ENCODE measurements around the gene GRIN1.

The GRIN1 gene

DNA sequence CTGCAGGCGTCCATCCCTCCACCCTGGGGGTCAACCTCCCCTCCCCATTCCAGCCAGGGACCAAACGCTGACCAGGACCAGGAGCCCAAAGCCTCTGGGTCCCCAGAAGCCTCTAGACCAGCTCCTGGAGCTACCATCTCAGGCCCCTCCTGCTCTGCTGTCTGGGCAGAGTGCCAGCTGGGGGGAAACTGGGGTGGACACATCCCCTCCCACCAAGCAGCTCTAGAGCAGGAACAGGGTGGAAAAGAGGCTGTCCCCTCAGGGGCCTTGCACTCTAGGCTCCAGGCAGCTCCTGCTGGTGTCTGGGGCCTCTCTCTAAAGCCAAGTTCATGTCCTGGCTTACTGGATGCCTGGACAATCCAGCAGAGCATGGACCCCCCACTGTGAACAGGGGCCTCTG, 53.9 kb downstream of the GRIN1 start:
- Histone ChIP-seq H3K4me1 (ENCODE audit: insufficient read depth, low read length, poor library complexity, severe bottlenecking) (peaks cover 14% of the 10 kb centered on the region), H3F3A (ENCODE audit: low read depth) (peaks cover 8% of the 10 kb centered on the region; the same call in 1 of the 2 replicates), H4K20me1 (ENCODE audit: insufficient read depth, low read length, poor library complexity, severe bottlenecking) (peaks cover 20% of the 10 kb centered on the region), H3K36me3 (ENCODE audit: insufficient read depth, low read length) (peaks cover 7% of the 10 kb centered on the region; the same call in 1 of the 2 replicates), H2AFZ (ENCODE audit: low read length) (no peak overlapping the region), H3K4me3 (ENCODE audit: low read length, poor library complexity, severe bottlenecking) (no peak overlapping the region), H3K4me2 (ENCODE audit: low read depth, low read length, poor library complexity, severe bottlenecking) (no peak overlapping the region), H3K79me2 (ENCODE audit: insufficient read depth, low read length) (peaks cover 40% of the 10 kb centered on the region), H3K9me2 (replicated peaks; ENCODE audit: low read depth, low read length) (no peaks in the 10 kb centered on the region), H3K27me3 (ENCODE audit: insufficient read depth, low read length, poor library complexity, severe bottlenecking) (no peaks in the 10 kb centered on the region), H3K9ac (ENCODE audit: low read depth, low read length, poor library complexity, severe bottlenecking) (no peak overlapping the region), H3K9me3 (ENCODE audit: insufficient read depth, low read depth, low read length) (no peaks in the 10 kb centered on the region)
- no peak for TF ChIP-seq EZH2phosphoT487 (IDR thresholded peaks at IDR 0.05; ENCODE audit: borderline replicate concordance)
- TF ChIP-seq, protein P1, sequence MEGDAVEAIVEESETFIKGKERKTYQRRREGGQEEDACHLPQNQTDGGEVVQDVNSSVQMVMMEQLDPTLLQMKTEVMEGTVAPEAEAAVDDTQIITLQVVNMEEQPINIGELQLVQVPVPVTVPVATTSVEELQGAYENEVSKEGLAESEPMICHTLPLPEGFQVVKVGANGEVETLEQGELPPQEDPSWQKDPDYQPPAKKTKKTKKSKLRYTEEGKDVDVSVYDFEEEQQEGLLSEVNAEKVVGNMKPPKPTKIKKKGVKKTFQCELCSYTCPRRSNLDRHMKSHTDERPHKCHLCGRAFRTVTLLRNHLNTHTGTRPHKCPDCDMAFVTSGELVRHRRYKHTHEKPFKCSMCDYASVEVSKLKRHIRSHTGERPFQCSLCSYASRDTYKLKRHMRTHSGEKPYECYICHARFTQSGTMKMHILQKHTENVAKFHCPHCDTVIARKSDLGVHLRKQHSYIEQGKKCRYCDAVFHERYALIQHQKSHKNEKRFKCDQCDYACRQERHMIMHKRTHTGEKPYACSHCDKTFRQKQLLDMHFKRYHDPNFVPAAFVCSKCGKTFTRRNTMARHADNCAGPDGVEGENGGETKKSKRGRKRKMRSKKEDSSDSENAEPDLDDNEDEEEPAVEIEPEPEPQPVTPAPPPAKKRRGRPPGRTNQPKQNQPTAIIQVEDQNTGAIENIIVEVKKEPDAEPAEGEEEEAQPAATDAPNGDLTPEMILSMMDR (conservative IDR thresholded peaks at IDR 0.05; ENCODE audit: low read length): no peak

DNA sequence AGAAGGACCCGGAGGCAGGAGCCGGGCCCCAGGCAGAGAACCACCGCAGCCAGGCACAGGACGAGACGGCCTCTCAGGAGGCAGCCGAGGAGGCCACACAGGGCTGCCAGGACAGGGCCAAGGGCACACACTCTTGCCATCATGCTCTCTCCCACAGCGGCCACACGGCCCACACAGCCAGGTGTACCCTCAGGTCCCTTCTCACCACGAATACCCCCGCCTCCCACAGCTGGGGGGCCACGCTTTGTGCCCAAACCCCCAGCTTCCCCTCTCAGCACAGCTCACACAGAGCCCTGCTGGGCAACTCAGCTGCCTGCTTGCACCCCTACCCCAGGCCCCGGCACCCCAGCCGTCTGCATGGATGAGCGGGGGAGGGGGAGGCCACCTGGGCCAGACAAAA, 54.8 kb downstream of the GRIN1 start:
- Histone ChIP-seq H3K9ac (ENCODE audit: low read depth, low read length, poor library complexity, severe bottlenecking) (no peak overlapping the region), H3K4me2 (ENCODE audit: low read depth, low read length, poor library complexity, severe bottlenecking) (peak overlapping the region; percentile 27)

DNA sequence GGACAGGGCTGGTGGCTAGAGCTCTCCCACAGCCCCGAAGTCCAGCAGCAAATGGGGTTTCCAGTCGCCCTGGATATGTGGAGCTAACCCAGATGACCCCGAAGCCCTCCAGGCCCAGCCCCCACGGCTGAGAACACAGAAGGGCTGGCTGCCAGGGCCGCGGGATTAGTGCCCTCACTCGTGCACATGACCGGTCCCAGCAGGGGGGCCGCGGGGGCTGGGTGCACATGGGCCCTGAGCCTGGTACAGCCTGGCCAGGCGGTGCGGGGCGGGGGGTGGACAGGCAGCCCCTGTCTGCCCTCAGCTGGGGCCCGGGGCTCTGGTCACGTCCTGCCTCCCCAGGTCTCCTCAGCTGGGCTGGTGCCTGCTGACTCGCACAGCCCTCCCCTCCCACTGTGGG, 55.4 kb downstream of the GRIN1 start:
- Histone ChIP-seq H3K4me3 (ENCODE audit: low read length, poor library complexity, severe bottlenecking) (no peak overlapping the region), H3K9me3 (ENCODE audit: insufficient read depth, low read depth, low read length) (no peaks in the 10 kb centered on the region), H2AFZ (ENCODE audit: low read length) (no peak overlapping the region), H4K20me1 (ENCODE audit: insufficient read depth, low read length, poor library complexity, severe bottlenecking) (peaks cover 23% of the 10 kb centered on the region), H3K9ac (ENCODE audit: low read depth, low read length, poor library complexity, severe bottlenecking) (no peak overlapping the region), H3K4me2 (ENCODE audit: low read depth, low read length, poor library complexity, severe bottlenecking) (peak overlapping the region; percentile 27), H3K4me1 (ENCODE audit: insufficient read depth, low read length, poor library complexity, severe bottlenecking) (peaks cover 25% of the 10 kb centered on the region), H3K79me2 (ENCODE audit: insufficient read depth, low read length) (peaks cover 48% of the 10 kb centered on the region), H3K27me3 (ENCODE audit: insufficient read depth, low read length, poor library complexity, severe bottlenecking) (no peaks in the 10 kb centered on the region), H3K36me3 (ENCODE audit: insufficient read depth, low read length) (peaks cover 7% of the 10 kb centered on the region; the same call in 1 of the 2 replicates), H3F3A (ENCODE audit: low read depth) (no peaks in the 10 kb centered on the region), H3K9me2 (replicated peaks; ENCODE audit: low read depth, low read length) (no peaks in the 10 kb centered on the region)
- TF ChIP-seq, protein P1 (conservative IDR thresholded peaks at IDR 0.05; ENCODE audit: low read length): no peak
- TF ChIP-seq EZH2phosphoT487 (IDR thresholded peaks at IDR 0.05; ENCODE audit: borderline replicate concordance): no peak

More for the DNA sequence above, 54.8 kb downstream of the GRIN1 start:
- H3K4me1 ChIP-seq (ENCODE audit: insufficient read depth, low read length, poor library complexity, severe bottlenecking): peaks cover 22% of the 10 kb centered on the region
- H2AFZ ChIP-seq (ENCODE audit: low read length): no peak overlapping the region
- TF ChIP-seq EZH2phosphoT487 (IDR thresholded peaks at IDR 0.05; ENCODE audit: borderline replicate concordance): no peak
- TF ChIP-seq, protein P1 (conservative IDR thresholded peaks at IDR 0.05; ENCODE audit: low read length): no peak
- no peaks in the 10 kb centered on the region for H3K9me3 ChIP-seq (ENCODE audit: insufficient read depth, low read depth, low read length)
- H3K4me3 ChIP-seq (ENCODE audit: low read length, poor library complexity, severe bottlenecking): no peak overlapping the region
- no peaks in the 10 kb centered on the region for H3K27me3 ChIP-seq (ENCODE audit: insufficient read depth, low read length, poor library complexity, severe bottlenecking)
- H3K79me2 ChIP-seq (ENCODE audit: insufficient read depth, low read length): peaks cover 44% of the 10 kb centered on the region
- peaks cover 6% of the 10 kb centered on the region; the same call in 1 of the 2 replicates for H3F3A ChIP-seq (ENCODE audit: low read depth)
- peaks cover 19% of the 10 kb centered on the region for H4K20me1 ChIP-seq (ENCODE audit: insufficient read depth, low read length, poor library complexity, severe bottlenecking)
- peaks cover 7% of the 10 kb centered on the region; the same call in 1 of the 2 replicates for H3K36me3 ChIP-seq (ENCODE audit: insufficient read depth, low read length)
- no peaks in the 10 kb centered on the region for H3K9me2 ChIP-seq (replicated peaks; ENCODE audit: low read depth, low read length)
